Cardiac muscle cell (in vitro differentiated cells and primary cell): ENCODE data around the gene CEBPG. TPM values are rescaled to one million over a fixed set of nuclear protein-coding genes. Genes with fewer than 3 reads are reported as not detected.

Experiments
- DNase-seq, 2 donors: peaks; one replicate each; pipeline versions ENCODE4 v3.0.0 to v3.0.0-alpha.2; 2010 to 2017; ENCODE audit warnings: low read depth in 1 of 2, low spot score in 1 of 2
- H3K27ac ChIP-seq: fragments of 200-600 bp; sonication (generic); 2 replicates; pipeline ENCODE4 v1.5.1; 2016
- H3K27me3 ChIP-seq: fragments of 200-600 bp; sonication (generic); 2 replicates; pipeline ENCODE4 v1.6.0; 2016; ENCODE audit warnings: control low read depth
- H3K36me3 ChIP-seq: fragments of 200-600 bp; sonication (generic); 2 replicates; pipeline ENCODE4 v1.5.1; 2016; ENCODE audit warnings: control low read depth
- H3K4me1 ChIP-seq: fragments of 200-600 bp; sonication (generic); 2 replicates; pipeline ENCODE4 v1.8.1; 2017; ENCODE audit warnings: low read depth, mild to moderate bottlenecking, mixed run types
- H3K4me3 ChIP-seq: fragments of 200-600 bp; sonication (generic); 2 replicates; pipeline ENCODE4 v1.5.1; 2016; ENCODE audit warnings: mild to moderate bottlenecking
- H3K9me3 ChIP-seq: fragments of 200-600 bp; sonication (generic); 2 replicates; pipeline ENCODE4 v1.5.1; 2017; ENCODE audit warnings: low read depth, mild to moderate bottlenecking, control low read depth
- polyA plus RNA-seq: library from polyadenylated mRNA; unstranded; fragments of >200 nt; fragmentation: Nextera tagmentation; extraction: Ambion mirVana; gene quantifications from 2 replicates; pipeline ENCODE4 v1.2.1, GENCODE V29; 2016
- total RNA-seq: library from RNA; depleted of rRNA; stranded (reverse); fragments of >200 nt; gene quantifications from 2 replicates; pipeline ENCODE4 v1.2.3, GENCODE V29; 2016
- TF ChIP-seq, protein P1 (sequence below): IDR thresholded peaks from 2 replicates; pipeline ENCODE4 v1.5.1; 2012; ENCODE audit warnings: low read depth, mild to moderate bottlenecking, low read length

CEBPG gene
- total and polyA plus RNA-seq, 2 experiments from 2014 or later, result 17.4 to 21.1 TPM

DNA sequence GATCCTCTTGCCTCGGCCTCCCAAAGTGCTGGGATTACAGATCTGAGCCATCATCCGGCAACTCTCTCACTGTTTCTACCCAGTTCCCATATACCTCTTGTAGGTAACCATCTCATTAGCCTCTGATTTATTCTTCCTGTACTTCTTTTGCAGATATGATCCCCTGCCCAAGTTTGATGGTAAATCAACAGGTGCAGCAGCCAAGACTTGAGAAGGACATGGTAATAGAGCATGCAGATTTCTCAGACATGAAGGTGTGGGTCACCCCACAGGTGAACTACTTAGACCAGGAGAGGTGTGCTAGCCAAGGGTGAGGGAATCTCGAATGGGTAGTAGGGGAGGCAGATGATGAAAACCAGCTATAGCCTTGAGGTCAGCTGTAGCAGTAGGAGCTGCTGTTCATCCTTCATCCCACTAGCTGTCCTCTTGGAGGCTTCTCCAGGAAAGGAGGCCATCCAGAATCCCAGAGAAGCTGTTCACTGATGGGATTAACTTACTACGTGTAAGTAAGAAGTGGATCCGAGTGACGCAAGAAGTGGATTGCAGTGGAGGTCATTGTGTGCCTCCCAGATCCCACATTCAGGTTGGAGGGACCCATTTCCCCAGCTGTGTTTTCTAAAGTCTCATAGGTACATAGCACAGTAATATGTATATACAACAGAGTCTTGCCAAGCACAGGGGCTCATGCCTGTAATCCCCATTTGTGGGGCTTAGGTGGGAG lies 10.8 kb upstream of the CEBPG start:
- Histone ChIP-seq H3K4me3 (no peak overlapping the region), H3K27ac (no peak overlapping the region), H3K27me3 (peaks cover 9% of the 10 kb centered on the region), H3K4me1 (no peaks in the 10 kb centered on the region), H3K9me3 (no peaks in the 10 kb centered on the region), H3K36me3 (no peaks in the 10 kb centered on the region)
- no peak for DNase-seq
- TF ChIP-seq, protein P1, sequence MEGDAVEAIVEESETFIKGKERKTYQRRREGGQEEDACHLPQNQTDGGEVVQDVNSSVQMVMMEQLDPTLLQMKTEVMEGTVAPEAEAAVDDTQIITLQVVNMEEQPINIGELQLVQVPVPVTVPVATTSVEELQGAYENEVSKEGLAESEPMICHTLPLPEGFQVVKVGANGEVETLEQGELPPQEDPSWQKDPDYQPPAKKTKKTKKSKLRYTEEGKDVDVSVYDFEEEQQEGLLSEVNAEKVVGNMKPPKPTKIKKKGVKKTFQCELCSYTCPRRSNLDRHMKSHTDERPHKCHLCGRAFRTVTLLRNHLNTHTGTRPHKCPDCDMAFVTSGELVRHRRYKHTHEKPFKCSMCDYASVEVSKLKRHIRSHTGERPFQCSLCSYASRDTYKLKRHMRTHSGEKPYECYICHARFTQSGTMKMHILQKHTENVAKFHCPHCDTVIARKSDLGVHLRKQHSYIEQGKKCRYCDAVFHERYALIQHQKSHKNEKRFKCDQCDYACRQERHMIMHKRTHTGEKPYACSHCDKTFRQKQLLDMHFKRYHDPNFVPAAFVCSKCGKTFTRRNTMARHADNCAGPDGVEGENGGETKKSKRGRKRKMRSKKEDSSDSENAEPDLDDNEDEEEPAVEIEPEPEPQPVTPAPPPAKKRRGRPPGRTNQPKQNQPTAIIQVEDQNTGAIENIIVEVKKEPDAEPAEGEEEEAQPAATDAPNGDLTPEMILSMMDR, result no peak

DNA sequence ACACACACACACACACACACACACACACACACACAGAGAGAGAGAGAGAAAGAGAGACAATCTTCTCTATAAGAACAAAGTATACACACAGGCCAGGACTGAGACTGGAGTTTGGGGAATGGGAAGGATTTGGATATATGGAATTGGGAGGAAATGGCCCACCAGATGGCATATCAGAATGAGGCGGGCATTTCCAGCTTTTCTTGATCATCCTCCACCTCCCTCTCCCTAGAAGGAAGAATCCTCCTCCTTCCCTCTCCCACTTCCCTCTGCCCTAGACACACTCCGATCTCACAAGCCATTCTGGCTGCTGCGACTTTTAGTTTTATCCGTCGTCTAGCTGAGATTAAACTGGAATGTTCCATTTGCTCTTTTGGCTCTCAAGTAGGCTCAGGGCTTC lies 10.0 kb upstream of the CEBPG start:
- no peak overlapping the region for H3K4me3 ChIP-seq
- H3K27me3 ChIP-seq, result peaks cover 9% of the 10 kb centered on the region
- DNase-seq, result no peak
- TF ChIP-seq, protein P1, result no peak
- no peak overlapping the region for H3K27ac ChIP-seq
- no peaks in the 10 kb centered on the region for H3K36me3 ChIP-seq
- H3K9me3 ChIP-seq, result no peaks in the 10 kb centered on the region
- H3K4me1 ChIP-seq, result no peaks in the 10 kb centered on the region

DNA sequence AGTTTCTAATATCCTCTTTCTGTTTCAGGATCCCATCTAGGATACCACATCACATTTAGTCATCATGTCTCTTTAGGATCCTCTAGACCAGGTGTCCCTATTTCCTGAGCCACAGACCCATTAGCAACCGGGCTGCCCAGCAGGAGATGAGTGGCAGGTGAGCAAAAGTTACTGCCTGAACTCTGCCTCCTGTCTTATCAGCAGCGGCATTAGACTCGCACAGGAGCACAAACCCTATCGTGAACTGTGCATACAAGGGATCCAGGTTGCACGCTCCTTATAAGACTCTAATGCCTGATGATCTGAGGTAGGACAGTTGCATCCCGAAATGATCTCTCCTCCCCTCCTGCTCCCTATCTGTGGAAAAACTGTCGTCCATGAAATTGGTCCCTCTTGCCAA lies 7.8 kb upstream of the CEBPG start:
- Histone ChIP-seq H3K4me1 (no peaks in the 10 kb centered on the region), H3K36me3 (no peaks in the 10 kb centered on the region), H3K27ac (no peak overlapping the region), H3K9me3 (no peaks in the 10 kb centered on the region), H3K4me3 (no peak overlapping the region), H3K27me3 (peaks cover 9% of the 10 kb centered on the region)
- no peak for DNase-seq
- TF ChIP-seq, protein P1, result no peak

DNA sequence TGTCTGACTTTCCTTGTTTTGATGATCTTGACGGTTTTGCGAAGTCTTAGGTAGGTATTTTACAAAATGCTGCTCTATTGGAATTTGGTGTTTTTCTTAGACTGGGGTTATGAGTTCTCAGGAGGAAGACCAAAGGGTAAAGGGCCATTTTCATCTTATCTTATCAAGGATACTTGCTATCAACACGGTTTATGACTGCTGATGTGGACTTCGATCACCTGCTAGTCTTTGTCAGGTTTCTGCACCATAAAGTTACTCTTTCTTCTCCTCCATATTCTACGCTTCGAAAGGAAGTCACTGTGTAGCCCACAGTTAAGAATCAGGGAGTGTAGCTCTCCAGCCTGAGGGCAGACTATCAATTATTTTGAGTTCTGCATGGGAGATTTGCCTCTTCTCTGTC lies 7.4 kb upstream of the CEBPG start:
- no peak for DNase-seq
- TF ChIP-seq, protein P1, result no peak
- no peak overlapping the region for H3K4me3 ChIP-seq
- H3K9me3 ChIP-seq, result no peaks in the 10 kb centered on the region
- H3K27me3 ChIP-seq, result peaks cover 9% of the 10 kb centered on the region
- no peak overlapping the region for H3K27ac ChIP-seq
- H3K4me1 ChIP-seq, result no peaks in the 10 kb centered on the region
- no peaks in the 10 kb centered on the region for H3K36me3 ChIP-seq

DNA sequence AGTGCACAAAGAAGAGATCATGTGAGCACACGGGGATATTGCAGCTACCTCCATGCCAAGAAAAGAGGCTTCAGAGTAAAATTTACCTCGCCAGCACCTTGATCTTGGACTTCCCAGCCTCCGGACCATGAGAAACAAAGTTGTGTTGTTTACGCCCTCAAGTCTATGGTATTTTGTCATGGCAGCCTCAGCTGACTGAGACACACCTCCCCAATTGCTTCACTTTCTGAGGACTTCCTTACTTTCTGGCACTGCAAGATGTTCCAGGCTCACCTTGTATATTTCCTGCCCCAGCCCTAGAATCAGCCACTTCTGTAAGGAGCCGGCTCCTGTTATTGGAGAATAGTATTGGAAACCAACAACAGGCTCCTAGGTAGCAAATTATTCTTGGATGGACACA lies 6.6 kb upstream of the CEBPG start:
- Histone ChIP-seq H3K4me1 (no peaks in the 10 kb centered on the region), H3K9me3 (no peaks in the 10 kb centered on the region), H3K27me3 (peaks cover 9% of the 10 kb centered on the region), H3K36me3 (no peaks in the 10 kb centered on the region), H3K4me3 (no peak overlapping the region), H3K27ac (no peak overlapping the region)
- TF ChIP-seq, protein P1, result no peak
- no peak for DNase-seq
